H9 (cell line): ENCODE data around the gene SNRNP35. TPM values are rescaled to one million over a fixed set of nuclear protein-coding genes. Genes with fewer than 3 reads are reported as not detected.
A peak's percentile ranks its signal among the peaks of the same experiment; 100 is the strongest.

ENCODE experiments used
- DNase-seq: peaks from one replicate; pipeline ENCODE4 v3.0.0-alpha.2; 2017
- H2AFZ ChIP-seq: one replicate; pipeline ENCODE4 v1.6.1; 2013; ENCODE audit warnings: mild to moderate bottlenecking, low read length, control low read depth, moderate library complexity
- H2AK5ac ChIP-seq: 2 replicates; pipeline ENCODE4 v1.6.1; 2013; ENCODE audit warnings: low read length, control low read depth, mixed read lengths; ENCODE audit not compliant: insufficient read length
- H2BK120ac ChIP-seq: one replicate; pipeline ENCODE4 v1.6.1; 2013; ENCODE audit warnings: low read depth, mild to moderate bottlenecking, low read length, control low read depth, inconsistent platforms; ENCODE audit not compliant: poor library complexity, severe bottlenecking
- H2BK12ac ChIP-seq: 2 replicates; pipeline ENCODE4 v1.6.1; 2013; ENCODE audit warnings: low read length, control low read depth, mixed read lengths, low read depth; ENCODE audit not compliant: insufficient read length
- H2BK15ac ChIP-seq: 2 replicates; pipeline ENCODE4 v1.6.1; 2013; ENCODE audit warnings: low read depth, low read length, control low read depth
- H2BK20ac ChIP-seq: one replicate; pipeline ENCODE4 v1.6.1; 2013; ENCODE audit warnings: low read depth, mild to moderate bottlenecking, low read length, control low read depth, inconsistent platforms; ENCODE audit not compliant: poor library complexity, severe bottlenecking
- H2BK5ac ChIP-seq: 2 replicates; pipeline ENCODE4 v1.6.1; 2013; ENCODE audit warnings: low read length, control low read depth, mixed read lengths; ENCODE audit not compliant: insufficient read length
- H3K14ac ChIP-seq: 2 replicates; pipeline ENCODE4 v1.6.1; 2013; ENCODE audit warnings: low read length, control low read depth; ENCODE audit not compliant: insufficient read depth
- H3K18ac ChIP-seq: 2 replicates; pipeline ENCODE4 v1.6.1; 2013; ENCODE audit warnings: low read depth, mild to moderate bottlenecking, mixed read lengths, low read length, control low read depth; ENCODE audit not compliant: insufficient read length
- H3K23ac ChIP-seq: 2 replicates; pipeline ENCODE4 v1.6.1; 2013; ENCODE audit warnings: low read length, control low read depth, mixed read lengths, low read depth; ENCODE audit not compliant: insufficient read length
- H3K23me2 ChIP-seq: 2 replicates; pipeline ENCODE4 v1.6.1; 2013; ENCODE audit warnings: low read depth, mild to moderate bottlenecking, mixed read lengths, low read length, control low read depth; ENCODE audit not compliant: insufficient read length, poor library complexity, severe bottlenecking
- H3K27ac ChIP-seq: 2 replicates; pipeline ENCODE4 v1.5.1; 2013; ENCODE audit warnings: low read length, control low read depth, mixed read lengths, low read depth; ENCODE audit not compliant: insufficient read length
- H3K27me3 ChIP-seq: 2 replicates; pipeline ENCODE4 v1.6.1; 2013; ENCODE audit warnings: low read length, control low read depth, inconsistent platforms; ENCODE audit not compliant: insufficient read depth
- H3K4ac ChIP-seq: 2 replicates; pipeline ENCODE4 v1.6.1; 2013; ENCODE audit warnings: low read depth, mild to moderate bottlenecking, control low read depth, inconsistent platforms, low read length, moderate library complexity
- H3K4me1 ChIP-seq: 2 replicates; pipeline ENCODE4 v1.6.1; 2013; ENCODE audit warnings: low read length, control low read depth, inconsistent platforms; ENCODE audit not compliant: insufficient read depth
- H3K4me2 ChIP-seq: 2 replicates; pipeline ENCODE4 v1.6.1; 2013; ENCODE audit warnings: low read length, control low read depth, mixed read lengths; ENCODE audit not compliant: insufficient read length, insufficient read depth
- H3K56ac ChIP-seq: 2 replicates; pipeline ENCODE4 v1.6.1; 2013; ENCODE audit warnings: low read depth, mild to moderate bottlenecking, mixed read lengths, low read length, control low read depth; ENCODE audit not compliant: insufficient read length
- H3K79me1 ChIP-seq: 2 replicates; pipeline ENCODE4 v1.6.1; 2013; ENCODE audit warnings: low read depth, mild to moderate bottlenecking, moderate library complexity, low read length, control low read depth, inconsistent platforms; ENCODE audit not compliant: insufficient read depth, poor library complexity, severe bottlenecking
- H3K79me2 ChIP-seq: 2 replicates; pipeline ENCODE4 v1.6.1; 2013; ENCODE audit warnings: low read length, control low read depth, inconsistent platforms; ENCODE audit not compliant: insufficient read depth
- H3K9ac ChIP-seq: 2 replicates; pipeline ENCODE4 v1.6.1; 2013; ENCODE audit warnings: low read length, control low read depth, mixed read lengths; ENCODE audit not compliant: insufficient read length; ENCODE audit errors: extremely low read depth
- H3K9me3 ChIP-seq: one replicate; pipeline ENCODE4 v1.6.1; 2013; ENCODE audit warnings: low read depth, low read length, inconsistent platforms; ENCODE audit not compliant: control insufficient read depth
- H3T11ph ChIP-seq: one replicate; pipeline ENCODE4 v1.6.1; 2013; ENCODE audit warnings: mild to moderate bottlenecking, low read length, control low read depth, inconsistent platforms
- H4K20me1 ChIP-seq: one replicate; pipeline ENCODE4 v1.6.1; 2013; ENCODE audit not compliant: control insufficient read depth, insufficient read length, insufficient read depth
- H4K5ac ChIP-seq: 2 replicates; pipeline ENCODE4 v1.6.1; 2013; ENCODE audit warnings: low read depth, mild to moderate bottlenecking, mixed read lengths, low read length, control low read depth; ENCODE audit not compliant: insufficient read length
- H4K8ac ChIP-seq: replicated peaks from 2 replicates; pipeline ENCODE4 v1.6.1; 2013; ENCODE audit warnings: low read length, control low read depth, mixed read lengths, low read depth; ENCODE audit not compliant: insufficient read length
- H4K91ac ChIP-seq: 2 replicates; pipeline ENCODE4 v1.6.1; 2013; ENCODE audit warnings: low read depth, mild to moderate bottlenecking, moderate library complexity, mixed read lengths, low read length, control low read depth; ENCODE audit not compliant: insufficient read length
- H3K27ac Mint-ChIP-seq, 3 experiments: 2 replicates in 2 of 3; 3 replicates in 1 of 3; pipeline ENCODE4 v1.8.0; 2020 to 2021; ENCODE audit warnings: mixed read lengths in 3 of 3, mild to moderate bottlenecking in 1 of 3, moderate library complexity in 1 of 3
- H3K27me3 Mint-ChIP-seq: 2 replicates; pipeline ENCODE4 v1.8.0; 2021; ENCODE audit warnings: low read depth, mild to moderate bottlenecking, moderate library complexity, mixed read lengths
- H3K36me3 Mint-ChIP-seq, 3 experiments: 2 replicates in 2 of 3; 3 replicates in 1 of 3; pipeline ENCODE4 v1.8.0; 2020 to 2021; ENCODE audit warnings: low read depth in 3 of 3, mixed read lengths in 3 of 3; ENCODE audit not compliant: insufficient read depth in 1 of 3
- H3K4me1 Mint-ChIP-seq, 2 experiments: 2 replicates each; pipeline ENCODE4 v1.8.0; 2020; ENCODE audit warnings: mixed read lengths in 2 of 2
- H3K4me3 Mint-ChIP-seq, 2 experiments: 2 replicates in 1 of 2; 3 replicates in 1 of 2; pipeline ENCODE4 v1.8.0; 2020 to 2021; ENCODE audit warnings: mild to moderate bottlenecking in 2 of 2, mixed read lengths in 2 of 2, moderate library complexity in 1 of 2
- H3K9me3 Mint-ChIP-seq, 2 experiments: 2 replicates in 1 of 2; 3 replicates in 1 of 2; pipeline ENCODE4 v1.8.0; 2020; ENCODE audit warnings: mild to moderate bottlenecking in 2 of 2, mixed read lengths in 2 of 2, moderate library complexity in 1 of 2
- WGBS: extraction: QIAGEN DNeasy Blood & Tissue Kit; methylation state at CpG from one replicate; pipeline ENCODE4 v1.1.7; 2013; ENCODE audit warnings: missing lambda C conversion rate, low lambda C conversion rate, mixed read lengths; ENCODE audit not compliant: insufficient read length; ENCODE audit errors: extremely low coverage; 5-methylcytosine and 5-hydroxymethylcytosine counted together
- total RNA-seq: library from RNA; stranded (reverse); gene quantifications from 2 replicates; pipeline ENCODE4 v1.2.1, GENCODE V29; 2021
- TF ChIP-seq, protein P1 (sequence below): fragments of 200-600 bp; sonication (generic); conservative IDR thresholded peaks from 3 replicates; pipeline ENCODE4 v1.8.0; 2021; ENCODE audit warnings: antibody characterized with exemption, mild to moderate bottlenecking

Gene SNRNP35
- total RNA-seq, 1 experiment from 2014 or later, result 16.3 TPM

DNA sequence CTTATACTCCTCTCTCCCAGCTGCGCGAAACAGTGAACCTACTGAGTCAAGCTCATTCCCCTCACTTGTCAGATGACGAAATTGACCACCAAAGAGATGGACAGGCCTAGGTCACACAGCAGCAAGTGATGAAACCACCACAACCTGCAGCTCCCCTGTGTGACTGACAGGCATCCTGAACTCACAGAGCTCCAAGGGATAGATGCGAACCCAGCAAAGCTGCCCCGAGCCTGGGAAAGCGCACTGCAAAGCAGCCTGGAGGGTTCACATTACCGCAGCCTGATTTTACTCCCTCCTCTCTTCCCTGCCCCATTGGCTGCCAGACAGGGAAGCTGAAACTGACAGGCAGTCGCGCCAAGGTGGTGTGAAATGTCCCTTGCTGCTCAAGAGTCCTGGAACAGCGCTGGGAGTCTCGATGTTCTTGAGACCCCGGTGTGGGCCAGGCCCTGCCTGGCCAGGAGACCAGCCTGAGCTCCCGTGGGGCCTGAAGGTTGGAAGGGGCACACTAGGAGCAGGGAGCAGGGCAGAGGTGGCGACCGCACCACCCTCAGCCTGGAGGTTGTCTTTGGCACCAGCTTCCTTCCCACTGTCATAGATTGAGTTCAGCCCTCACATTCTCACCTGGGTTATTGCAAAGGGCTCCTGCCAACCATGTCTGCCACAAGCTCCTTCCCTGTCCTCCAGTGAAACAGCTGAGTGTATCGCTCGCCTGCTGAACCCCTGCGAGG is 36.3 kb downstream of the SNRNP35 start:
- WGBS, result no CpG with 5 or more reads among the region's 18 CpGs
- Histone ChIP-seq H2BK5ac (no peak overlapping the region), H4K8ac (no peak overlapping the region), H3K23ac (no peak overlapping the region), H3K14ac (no peak overlapping the region), H3K9ac (no peak overlapping the region), H3K4me2 (no peak overlapping the region), H2BK120ac (no peak overlapping the region), H3K79me2 (no peaks in the 10 kb centered on the region), H2BK20ac (no peak overlapping the region), H2BK12ac (no peak overlapping the region), H3K18ac (no peak overlapping the region), H3T11ph (no peak overlapping the region), H2AK5ac (no peak overlapping the region), H4K5ac (no peak overlapping the region), H3K4me1 (no peaks in the 10 kb centered on the region), H2BK15ac (no peak overlapping the region), H3K56ac (no peak overlapping the region), H3K27ac (no peak overlapping the region), H4K20me1 (no peaks in the 10 kb centered on the region), H2AFZ (no peak overlapping the region), H4K91ac (no peak overlapping the region), H3K9me3 (no peaks in the 10 kb centered on the region), H3K4ac (no peak overlapping the region), H3K27me3 (no peaks in the 10 kb centered on the region), H3K79me1 (no peaks in the 10 kb centered on the region), H3K23me2 (no peaks in the 10 kb centered on the region)
- Mint-ChIP-seq H3K4me1 (peaks cover 7 to 16% of the 10 kb centered on the region in 2 experiments), H3K36me3 (peaks cover 2 to 20% (median 11%) of the 10 kb centered on the region in 3 experiments; a peak in 6 of 7 replicates), H3K9me3 (no peaks in the 10 kb centered on the region), H3K27me3 (no peaks in the 10 kb centered on the region), H3K4me3 (no peak overlapping the region), H3K27ac (peak overlapping the region; percentile 53 to 74 (median 60); a peak in 4 of 7 replicates)
- DNase-seq, result no peak
- TF ChIP-seq, protein P1, sequence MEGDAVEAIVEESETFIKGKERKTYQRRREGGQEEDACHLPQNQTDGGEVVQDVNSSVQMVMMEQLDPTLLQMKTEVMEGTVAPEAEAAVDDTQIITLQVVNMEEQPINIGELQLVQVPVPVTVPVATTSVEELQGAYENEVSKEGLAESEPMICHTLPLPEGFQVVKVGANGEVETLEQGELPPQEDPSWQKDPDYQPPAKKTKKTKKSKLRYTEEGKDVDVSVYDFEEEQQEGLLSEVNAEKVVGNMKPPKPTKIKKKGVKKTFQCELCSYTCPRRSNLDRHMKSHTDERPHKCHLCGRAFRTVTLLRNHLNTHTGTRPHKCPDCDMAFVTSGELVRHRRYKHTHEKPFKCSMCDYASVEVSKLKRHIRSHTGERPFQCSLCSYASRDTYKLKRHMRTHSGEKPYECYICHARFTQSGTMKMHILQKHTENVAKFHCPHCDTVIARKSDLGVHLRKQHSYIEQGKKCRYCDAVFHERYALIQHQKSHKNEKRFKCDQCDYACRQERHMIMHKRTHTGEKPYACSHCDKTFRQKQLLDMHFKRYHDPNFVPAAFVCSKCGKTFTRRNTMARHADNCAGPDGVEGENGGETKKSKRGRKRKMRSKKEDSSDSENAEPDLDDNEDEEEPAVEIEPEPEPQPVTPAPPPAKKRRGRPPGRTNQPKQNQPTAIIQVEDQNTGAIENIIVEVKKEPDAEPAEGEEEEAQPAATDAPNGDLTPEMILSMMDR, result no peak
